WI38 (cell line): Measurements from ENCODE around the gene PAF1.

ENCODE experiments used
- H3K4me3 ChIP-seq: 2 replicates; pipeline ENCODE4 v1.5.1; 2011; ENCODE audit warnings: low read depth, mild to moderate bottlenecking, control low read depth, low read length
- TF ChIP-seq, protein P1 (sequence below): IDR thresholded peaks from 2 replicates; pipeline ENCODE4 v1.5.1; 2012; ENCODE audit warnings: low read depth, mild to moderate bottlenecking, control low read depth, low read length

Gene PAF1

GRCh38 chr19:39432677-39433025 is 41.7 kb upstream of the PAF1 start:
- TF ChIP-seq, protein P1, sequence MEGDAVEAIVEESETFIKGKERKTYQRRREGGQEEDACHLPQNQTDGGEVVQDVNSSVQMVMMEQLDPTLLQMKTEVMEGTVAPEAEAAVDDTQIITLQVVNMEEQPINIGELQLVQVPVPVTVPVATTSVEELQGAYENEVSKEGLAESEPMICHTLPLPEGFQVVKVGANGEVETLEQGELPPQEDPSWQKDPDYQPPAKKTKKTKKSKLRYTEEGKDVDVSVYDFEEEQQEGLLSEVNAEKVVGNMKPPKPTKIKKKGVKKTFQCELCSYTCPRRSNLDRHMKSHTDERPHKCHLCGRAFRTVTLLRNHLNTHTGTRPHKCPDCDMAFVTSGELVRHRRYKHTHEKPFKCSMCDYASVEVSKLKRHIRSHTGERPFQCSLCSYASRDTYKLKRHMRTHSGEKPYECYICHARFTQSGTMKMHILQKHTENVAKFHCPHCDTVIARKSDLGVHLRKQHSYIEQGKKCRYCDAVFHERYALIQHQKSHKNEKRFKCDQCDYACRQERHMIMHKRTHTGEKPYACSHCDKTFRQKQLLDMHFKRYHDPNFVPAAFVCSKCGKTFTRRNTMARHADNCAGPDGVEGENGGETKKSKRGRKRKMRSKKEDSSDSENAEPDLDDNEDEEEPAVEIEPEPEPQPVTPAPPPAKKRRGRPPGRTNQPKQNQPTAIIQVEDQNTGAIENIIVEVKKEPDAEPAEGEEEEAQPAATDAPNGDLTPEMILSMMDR = no peak
- no peak overlapping the region for H3K4me3 ChIP-seq

DNA sequence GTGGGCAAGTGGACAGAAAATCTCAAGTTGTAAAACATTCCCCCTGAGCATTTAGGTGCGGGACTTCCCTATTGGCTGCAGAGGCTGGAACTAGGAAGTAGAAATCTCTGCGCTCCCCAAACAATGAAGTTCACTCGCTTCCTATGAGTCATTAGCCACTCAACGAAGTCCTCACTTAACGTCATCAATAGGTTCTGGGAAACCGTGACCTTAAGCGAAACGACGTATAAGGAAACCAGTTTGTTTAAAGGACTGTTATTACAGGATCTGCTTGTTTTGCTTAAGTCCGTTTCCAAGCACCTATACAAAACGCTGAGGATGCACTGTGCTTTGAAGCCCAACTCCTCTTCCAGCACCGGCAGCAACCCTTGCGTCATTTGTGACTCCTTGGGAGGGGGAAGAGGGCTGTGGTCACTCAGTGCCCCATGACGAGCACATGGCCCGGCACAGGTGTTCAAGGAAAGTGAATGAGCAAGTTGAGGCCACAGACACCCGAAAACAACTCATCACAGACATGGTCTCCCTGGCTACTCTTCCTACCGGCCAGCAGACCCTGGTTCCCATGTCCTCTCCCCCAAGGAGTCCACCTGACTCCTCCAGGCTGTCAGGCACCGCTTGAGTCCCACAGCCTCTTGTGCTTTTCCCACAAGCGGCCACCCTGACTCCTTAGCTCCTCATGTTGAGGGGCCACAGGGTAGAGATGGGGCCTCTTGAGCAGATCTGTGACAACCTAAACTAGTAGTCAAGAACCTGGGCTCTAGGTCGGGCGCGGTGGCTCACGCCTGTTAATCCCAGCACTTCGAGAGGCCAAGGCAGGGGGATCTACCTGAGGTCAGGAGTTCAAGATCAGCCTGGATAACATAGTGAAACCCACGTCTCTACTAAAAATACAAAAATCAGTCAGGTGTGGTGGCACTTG is 40.0 kb upstream of the PAF1 start:
- TF ChIP-seq, protein P1 = no peak
- peak overlapping the region; percentile 7 for H3K4me3 ChIP-seq

DNA sequence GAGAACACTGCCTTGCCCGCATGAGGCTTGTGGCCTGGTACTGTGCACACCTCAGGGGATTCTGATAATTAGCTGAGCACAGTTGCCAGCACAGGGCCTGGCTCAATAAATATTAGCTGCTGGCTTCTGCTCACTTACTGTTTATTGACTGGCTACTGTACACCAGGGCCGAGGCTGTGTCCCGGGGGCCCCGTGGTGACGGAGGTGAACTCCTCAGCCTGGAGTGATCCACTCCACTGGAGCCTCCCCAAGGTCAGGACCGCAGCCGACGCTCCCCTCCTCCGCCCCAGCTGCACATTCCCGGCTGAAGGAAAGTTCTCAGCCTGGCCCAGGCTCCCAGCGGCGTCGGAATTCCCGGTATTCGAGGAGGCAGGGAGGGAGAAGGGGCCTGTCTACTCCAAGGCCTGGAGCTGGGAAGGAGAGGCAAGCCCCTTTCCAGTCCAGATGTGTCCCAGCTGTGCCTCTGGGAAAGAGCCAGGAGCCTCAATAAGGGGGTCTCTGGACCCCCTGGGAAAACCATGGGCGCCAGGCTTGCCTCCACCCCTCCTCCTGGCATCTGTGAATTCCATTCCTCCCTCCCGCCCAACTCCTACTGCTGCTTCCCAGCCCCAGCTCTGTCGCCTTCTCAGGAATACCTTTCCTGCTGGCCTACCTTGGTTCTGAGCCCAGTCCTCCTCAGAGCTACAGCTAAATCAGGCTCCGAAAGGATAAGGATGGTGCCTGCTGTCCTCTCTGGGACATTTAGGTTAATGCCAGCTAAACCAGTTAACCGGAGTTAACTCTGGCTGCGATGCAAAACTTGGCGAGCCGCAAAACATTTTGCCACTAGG is 37.6 kb upstream of the PAF1 start:
- H3K4me3 ChIP-seq = no peak overlapping the region
- TF ChIP-seq, protein P1 = no peak

DNA sequence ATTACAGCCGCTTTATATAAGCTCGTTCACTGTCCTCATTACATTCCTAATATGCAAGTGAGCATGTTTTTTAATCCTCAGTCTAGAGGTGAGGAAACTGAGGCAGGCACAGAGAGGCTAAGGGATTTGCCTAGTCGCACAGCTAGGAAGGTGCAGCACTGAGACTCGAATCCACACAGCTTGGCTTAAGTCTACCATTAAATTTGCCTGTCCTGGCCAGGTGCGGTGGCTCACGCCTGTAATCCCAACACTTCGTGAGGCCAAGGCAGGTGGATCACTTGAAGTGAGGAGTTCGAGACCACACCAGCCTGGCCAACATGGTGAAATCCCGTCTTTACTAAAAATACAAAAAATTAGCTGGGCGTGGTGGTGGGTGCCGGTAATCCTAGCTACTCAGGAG is 36.8 kb upstream of the PAF1 start:
- H3K4me3 ChIP-seq = no peak overlapping the region
- TF ChIP-seq, protein P1 = no peak

DNA sequence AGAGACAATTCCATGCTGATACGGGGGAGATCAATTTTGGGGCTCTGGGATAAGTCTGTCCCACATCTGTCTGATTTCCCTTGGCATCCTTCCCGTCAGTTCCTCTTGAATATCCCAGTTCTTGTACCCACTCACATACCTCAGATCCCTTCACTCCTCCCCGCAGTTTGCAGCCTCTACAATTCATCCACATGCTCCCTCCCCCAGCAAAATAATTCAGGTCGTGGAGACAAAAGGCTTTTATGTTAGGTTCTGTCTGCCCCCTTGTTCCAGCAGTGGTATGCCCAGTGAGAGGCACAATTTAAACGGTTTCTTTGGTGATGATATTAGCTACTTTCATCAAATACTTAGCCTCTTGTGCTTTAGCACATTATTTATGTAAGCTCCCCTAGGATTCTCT is 35.3 kb upstream of the PAF1 start:
- no peak overlapping the region for H3K4me3 ChIP-seq
- TF ChIP-seq, protein P1 = no peak

- TF ChIP-seq, protein P1 = no peak
- H3K4me3 ChIP-seq = no peak overlapping the region
Measured at GRCh38 chr19:39425744-39426143, 34.8 kb upstream of the PAF1 start.

DNA sequence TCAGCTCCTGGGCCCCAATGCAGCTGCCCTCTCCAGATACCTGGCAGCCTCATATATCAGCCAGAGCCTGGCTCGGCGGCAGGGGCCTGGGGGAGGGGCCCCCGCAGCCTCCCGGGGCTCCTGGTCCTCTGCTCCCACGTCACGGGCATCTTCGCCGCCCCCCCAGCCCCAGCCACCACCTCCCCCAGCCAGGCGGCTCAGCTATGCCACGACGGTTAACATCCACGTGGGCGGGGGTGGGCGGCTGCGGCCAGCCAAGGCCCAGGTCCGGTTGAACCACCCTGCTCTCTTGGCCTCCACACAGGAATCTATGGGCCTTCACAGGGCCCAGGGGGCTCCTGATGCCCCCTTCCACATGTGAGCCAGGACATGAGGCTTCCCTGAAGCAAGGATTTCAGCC is 34.0 kb upstream of the PAF1 start:
- no peak overlapping the region for H3K4me3 ChIP-seq
- TF ChIP-seq, protein P1 = no peak
